Measurements from ENCODE around the gene SLC29A3. TPM values are rescaled to one million over a fixed set of nuclear protein-coding genes. Genes with fewer than 3 reads are reported as not detected.

Gene SLC29A3
- total and polyA plus RNA-seq, 2 of the 8 experiments (the other 6 are each of a cell fraction or from before 2014, with no cell fraction given), result 14.0 to 24.6 TPM

- Histone ChIP-seq H3K23me2 (ENCODE audit: low read depth, low read length) (no peaks in the 10 kb centered on the region), H3K27ac (ENCODE audit: low read depth, low read length) (no peak overlapping the region), H3K14ac (ENCODE audit: insufficient read length) (no peak overlapping the region), H3K79me2 (ENCODE audit: control insufficient read depth in 1 of 2, insufficient read depth in 2 of 2, low read length in 2 of 2) (no peaks in the 10 kb centered on the region), H2BK12ac (ENCODE audit: low read depth, low read length) (no peak overlapping the region), H2AFZ (ENCODE audit: low read length) (no peak overlapping the region), H3K36me3 (ENCODE audit: control insufficient read depth in 2 of 4, insufficient read depth in 4 of 4, low read length in 3 of 4) (peaks cover 0 to 8% (median 2%) of the 10 kb centered on the region in 4 experiments; a peak in 3 of 8 replicates), H3K18ac (ENCODE audit: extremely low read depth, low read length) (no peak overlapping the region), H4K20me1 (replicated peaks in 1 of 2; ENCODE audit: control insufficient read depth in 1 of 2, insufficient read depth in 2 of 2, low read length in 2 of 2) (no peaks in the 10 kb centered on the region), H3K4me3 (ENCODE audit: extremely low read depth in 1 of 4, insufficient read depth in 2 of 4, low read depth in 3 of 4, low read length in 4 of 4) (no peak overlapping the region), H3K9ac (replicated peaks in 1 of 4; ENCODE audit: extremely low read depth in 1 of 4, low read depth in 3 of 4, low read length in 3 of 4) (no peak overlapping the region), H3K23ac (ENCODE audit: insufficient read length) (no peak overlapping the region), H3K9me3 (ENCODE audit: insufficient read depth in 2 of 2, low read depth in 1 of 2, low read length in 1 of 2) (no peaks in the 10 kb centered on the region), H4K91ac (replicated peaks; ENCODE audit: insufficient read length, low read length) (no peak overlapping the region), H2BK120ac (replicated peaks; ENCODE audit: low read depth, low read length) (no peak overlapping the region), H2BK15ac (ENCODE audit: low read length) (no peak overlapping the region), H3K56ac (replicated peaks; ENCODE audit: insufficient read length, low read depth, low read length) (no peak overlapping the region), H3K4me2 (ENCODE audit: insufficient read depth in 1 of 2, low read depth in 2 of 2, low read length in 2 of 2) (no peak overlapping the region), H2BK5ac (ENCODE audit: low read depth, low read length) (no peak overlapping the region), H3K4ac (replicated peaks; ENCODE audit: insufficient read length, low read depth, low read length) (no peak overlapping the region), H4K5ac (ENCODE audit: insufficient read length, low read depth, low read length) (no peak overlapping the region), H3K4me1 (replicated peaks in 1 of 4; ENCODE audit: control insufficient read depth in 3 of 4, insufficient read depth in 4 of 4, low read length in 3 of 4) (0 out of 7 replicates have a peak, but pooled peaks cover 0 to 1% (median 0%) of the 10 kb centered on the region in 4 experiments), H4K8ac (ENCODE audit: extremely low read depth, insufficient read depth, low read length) (no peak overlapping the region), H3K79me1 (ENCODE audit: low read depth, low read length) (0 out of 2 replicates have a peak, but pooled peaks cover 6% of the 10 kb centered on the region), H2BK20ac (ENCODE audit: low read length) (no peak overlapping the region), H2AK5ac (ENCODE audit: low read depth, low read length) (no peak overlapping the region), H3K27me3 (replicated peaks in 1 of 4; ENCODE audit: control insufficient read depth in 3 of 4, extremely low read depth in 1 of 4, insufficient read depth in 3 of 4, low read length in 3 of 4) (no peaks in the 10 kb centered on the region)
- no peak for FAIRE-seq
- ChIA-PET POLR2A (ENCODE audit: partially characterized antibody) (no interaction called here), CTCF (ENCODE audit: partially characterized antibody) (interaction anchor here (0.6 to 22.4 kb wide), 7 partner anchors 8 to 1525 kb away, joined by 3 to 401 read pairs (median 5); partner anchors contain the start of gene SLC29A3)
- no peak for DNase-seq (ENCODE audit: low read depth in 1 of 2, low spot score in 2 of 2)
- WGBS, 2 experiments (ENCODE audit: extremely low coverage in 1 of 2, insufficient coverage in 1 of 2, insufficient read length in 1 of 2, insufficient replicate concordance in 2 of 2, low coverage in 1 of 2, low lambda C conversion rate in 2 of 2, missing lambda C conversion rate in 1 of 2), result 91% methylated on average over 4 of the region's 4 CpGs; no CpG with 5 or more reads in 1 of the 2 experiments
- TF ChIP-seq SUZ12 (IDR thresholded peaks at IDR 0.05; ENCODE audit: low read length), result no peak
Observed at GRCh38 chr10:71330789-71331404, 11.8 kb downstream of the SLC29A3 start.

Measured in H1 (cell line).